GM12878 (cell line): ENCODE results near the gene CAPS. TPM values are rescaled to one million over a fixed set of nuclear protein-coding genes. Genes with fewer than 3 reads are reported as not detected.
A peak's percentile ranks its signal among the peaks of the same experiment; 100 is the strongest.

ENCODE experiments used
- ATAC-seq: fragments of 200-7000 bp; cut with Tn5 transposase; 3 replicates; pipeline ENCODE4 v1.9.1; 2020; ENCODE audit warnings: mild to moderate bottlenecking, moderate library complexity
- BruUV-seq: library from RNA; stranded (reverse); fragments of 400-500 nt; replicated peaks from 2 replicates; lab custom pipeline; 2021; lab: Mats Ljungman, UMichigan
- CTCF ChIA-PET: fragments of 300-600 bp; sonication (Branson Sonifier 250); formaldehyde crosslinking; extraction: SDS; loops from one replicate; lab custom pipeline; 2021; ENCODE audit warnings: inconsistent platforms; lab: Yijun Ruan, JAX
- POLR2A ChIA-PET: fragments of 350-600 bp; formaldehyde crosslinking; extraction: SDS; loops from one replicate; lab custom pipeline; 2021; ENCODE audit warnings: inconsistent platforms; lab: Charles Lee
- RAD21 ChIA-PET: fragments of 300-600 bp; sonication (Branson Sonifier 250); formaldehyde crosslinking; loops from one replicate; lab custom pipeline; 2023; ENCODE audit warnings: antibody characterized with exemption; ENCODE audit not compliant: unreplicated experiment; lab: Charles Lee
- SMC1A ChIA-PET: fragments of 300-600 bp; sonication (Branson Sonifier 250); formaldehyde crosslinking; loops from one replicate; lab custom pipeline; 2023; ENCODE audit not compliant: unreplicated experiment, uncharacterized antibody; lab: Charles Lee
- DNase-seq: peaks from one replicate; pipeline ENCODE4 v3.0.0-alpha.2; 2011; ENCODE audit warnings: low read depth, low spot score
- FAIRE-seq: peaks from 3 replicates; lab custom pipeline; 2011; peaks lifted over from hg19 to GRCh38; lab: Jason Lieb, UNC
- H2AFZ ChIP-seq: 2 replicates; pipeline ENCODE4 v1.6.0; 2011; ENCODE audit warnings: low read depth, low read length, control low read depth; ENCODE audit not compliant: control insufficient read depth
- H3K27ac ChIP-seq: 2 replicates; pipeline ENCODE4 v1.5.1; 2011; ENCODE audit warnings: control low read depth; ENCODE audit not compliant: control insufficient read depth, insufficient read depth
- H3K27me3 ChIP-seq, 2 experiments: replicated peaks in 1 of 2; 2 replicates each; pipeline versions ENCODE4 v1.6.0 to v1.6.1; 2011; ENCODE audit warnings: low read length in 1 of 2; ENCODE audit not compliant: control insufficient read depth in 2 of 2, insufficient read depth in 2 of 2
- H3K36me3 ChIP-seq, 2 experiments: 2 replicates each; pipeline ENCODE4 v1.5.1; 2011; ENCODE audit warnings: low read length in 1 of 2; ENCODE audit not compliant: control insufficient read depth in 2 of 2, insufficient read depth in 2 of 2
- H3K4me1 ChIP-seq: 2 replicates; pipeline ENCODE4 v1.6.1; 2011; ENCODE audit warnings: mild to moderate bottlenecking, low read length, moderate library complexity, mixed read lengths; ENCODE audit not compliant: control insufficient read depth, insufficient read depth
- H3K4me2 ChIP-seq: 2 replicates; pipeline ENCODE4 v1.6.0; 2011; ENCODE audit warnings: control low read depth; ENCODE audit not compliant: control insufficient read depth, insufficient read depth
- H3K4me3 ChIP-seq: fragments of 200-600 bp; sonication (generic); 2 replicates; pipeline ENCODE4 v1.5.1; 2016
- H3K79me2 ChIP-seq: 2 replicates; pipeline ENCODE4 v1.6.0; 2011; ENCODE audit warnings: low read length; ENCODE audit not compliant: control insufficient read depth, insufficient read depth
- H3K9ac ChIP-seq: 2 replicates; pipeline ENCODE4 v1.8.0; 2011; ENCODE audit warnings: low read length, control low read depth, mixed read lengths; ENCODE audit not compliant: control insufficient read depth, insufficient read depth
- H3K9me3 ChIP-seq: replicated peaks from 3 replicates; pipeline ENCODE4 v1.5.1; 2011; ENCODE audit warnings: mild to moderate bottlenecking, low read length; ENCODE audit not compliant: control insufficient read depth, insufficient read depth
- H4K20me1 ChIP-seq: 2 replicates; pipeline ENCODE4 v1.6.0; 2011; ENCODE audit not compliant: control insufficient read depth, insufficient read depth
- ASH2L ChIP-seq: fragments of 300-600, 200-600 bp; sonication (generic); IDR thresholded peaks from 2 replicates; pipeline ENCODE4 v1.6.1; 2017; ENCODE audit warnings: low read depth, mild to moderate bottlenecking, borderline replicate concordance
- BACH1 ChIP-seq: fragments of 450-650 bp; IDR thresholded peaks from 2 replicates; pipeline ENCODE4 v1.6.1; 2017; ENCODE audit warnings: mild to moderate bottlenecking, borderline replicate concordance
- CHD4 ChIP-seq: fragments of 200-600 bp; sonication (generic); IDR thresholded peaks from 2 replicates; pipeline ENCODE4 v1.6.1; 2016; ENCODE audit warnings: mild to moderate bottlenecking
- EED ChIP-seq: sonication (generic); IDR thresholded peaks from 2 replicates; pipeline ENCODE4 v1.6.1; 2016; ENCODE audit warnings: antibody characterized with exemption, low read depth
- EGR1 ChIP-seq, 2 experiments: IDR thresholded peaks; 1 replicate in 1 of 2; 2 replicates in 1 of 2; pipeline ENCODE4 v1.6.1; 2011 to 2012; ENCODE audit warnings: low read depth in 2 of 2, low read length in 2 of 2, borderline replicate concordance in 1 of 2, mild to moderate bottlenecking in 1 of 2, moderate library complexity in 1 of 2
- FOXK2 ChIP-seq: fragments of 450-650 bp; IDR thresholded peaks from 2 replicates; pipeline ENCODE4 v1.6.1; 2017; ENCODE audit warnings: mild to moderate bottlenecking, moderate library complexity
- MEF2A ChIP-seq: IDR thresholded peaks from 2 replicates; pipeline ENCODE4 v1.6.1; 2011; ENCODE audit warnings: low read depth, mild to moderate bottlenecking, low read length, moderate library complexity; ENCODE audit not compliant: insufficient read depth
- NFYB ChIP-seq: IDR thresholded peaks from 2 replicates; pipeline ENCODE4 v1.6.1; 2011; ENCODE audit warnings: low read depth, mild to moderate bottlenecking, low read length, improper control_type of control experiment, moderate library complexity; ENCODE audit not compliant: insufficient read depth
- POLR2A ChIP-seq: IDR thresholded peaks from 2 replicates; pipeline ENCODE4 v1.6.1; 2011; ENCODE audit warnings: low read depth, mild to moderate bottlenecking, low read length
- POLR2AphosphoS2 ChIP-seq: IDR thresholded peaks from 2 replicates; pipeline ENCODE4 v1.6.1; 2011; ENCODE audit warnings: low read depth, mild to moderate bottlenecking, low read length, improper control_type of control experiment, moderate library complexity
- RAD21 ChIP-seq: IDR thresholded peaks from 2 replicates; pipeline ENCODE4 v1.6.1; 2011; ENCODE audit warnings: mild to moderate bottlenecking, low read depth, low read length, moderate library complexity; ENCODE audit not compliant: insufficient read depth
- SMC3 ChIP-seq: IDR thresholded peaks from 2 replicates; pipeline ENCODE4 v1.6.1; 2011; ENCODE audit warnings: low read length, improper control_type of control experiment, borderline replicate concordance
- TCF7 ChIP-seq: IDR thresholded peaks from 2 replicates; pipeline ENCODE4 v1.6.1; 2014; ENCODE audit warnings: antibody characterized with exemption, borderline replicate concordance
- YY1 ChIP-seq: IDR thresholded peaks from 2 replicates; pipeline ENCODE4 v1.6.1; 2011; ENCODE audit warnings: low read depth, mild to moderate bottlenecking, low read length
- ZNF384 ChIP-seq: IDR thresholded peaks from 2 replicates; pipeline ENCODE4 v1.6.1; 2012; ENCODE audit warnings: low read depth, mild to moderate bottlenecking, low read length, improper control_type of control experiment, borderline replicate concordance
- ZNF622 ChIP-seq: fragments of 450-650 bp; IDR thresholded peaks from 2 replicates; pipeline ENCODE4 v1.6.1; 2017; ENCODE audit warnings: mild to moderate bottlenecking, inconsistent platforms
- WGBS: methylation state at CpG from one replicate; pipeline ENCODE4 v1.1.6; 2016; ENCODE audit warnings: low lambda C conversion rate; ENCODE audit not compliant: insufficient replicate concordance, insufficient coverage; ENCODE audit errors: missing lambda C conversion rate; 5-methylcytosine and 5-hydroxymethylcytosine counted together
- in situ Hi-C: fragments of 300-500 bp; cut with MboI; formaldehyde crosslinking; loops from 9 replicates; pipeline ENCODE4 v1.14.3; 2018; ENCODE audit warnings: mixed read lengths
- intact Hi-C: fragments of 100-400 bp; cut with micrococcal nuclease; formaldehyde crosslinking; loops from one replicate; pipeline ENCODE4 v1.14.2; 2022; ENCODE audit not compliant: unreplicated experiment
- polyA plus RNA-seq, 11 experiments: library from polyadenylated mRNA; depleted of rRNA in 4 of 11; unstranded in 6 of 11; stranded (reverse) in 5 of 11; fragments of >200 nt; fragmentation: Nextera tagmentation in 4 of 11; fragmentation: Illumina TruSeq in 1 of 11; extraction: Ambion mirVana in 4 of 11; extraction: Trizol in 1 of 11; gene quantifications; 1 replicate in 1 of 11; 2 replicates in 10 of 11; pipeline versions ENCODE4 v1.2.1 to v1.2.3, GENCODE V29; 2011 to 2016; ENCODE audit warnings: inconsistent platforms in 2 of 11, missing spikeins in 2 of 11, low read depth in 1 of 11
- total RNA-seq, 4 experiments: library from RNA; depleted of rRNA in 3 of 4; stranded (reverse); fragments of >200 nt in 3 of 4; fragmentation: Illumina TruSeq in 1 of 4; extraction: Trizol in 1 of 4; gene quantifications; 2 replicates each; pipeline versions ENCODE4 v1.2.1 to v1.2.3, GENCODE V29; 2013 to 2021
- TF ChIP-seq, protein P1 (sequence below), 3 experiments: IDR thresholded peaks in 2 of 3; conservative IDR thresholded peaks in 1 of 3; 2 replicates each; pipeline ENCODE4 v1.5.1; 2011; ENCODE audit warnings: low read depth in 3 of 3, low read length in 3 of 3, mild to moderate bottlenecking in 3 of 3, control low read depth in 2 of 3, moderate library complexity in 2 of 3, inconsistent platforms in 1 of 3, mixed read lengths in 1 of 3; ENCODE audit not compliant: control insufficient read depth in 2 of 3, insufficient read depth in 1 of 3; ENCODE audit errors: extremely low read depth in 1 of 3
- TF ChIP-seq, protein P2 (sequence below): IDR thresholded peaks from 2 replicates; pipeline ENCODE4 v1.6.1; 2011; ENCODE audit warnings: borderline replicate concordance, low read depth, mild to moderate bottlenecking, moderate library complexity, low read length; ENCODE audit not compliant: insufficient read depth, poor library complexity, severe bottlenecking

The CAPS gene
- total and polyA plus RNA-seq, 10 of the 15 experiments (the other 5 are each of a cell fraction or from before 2014, with no cell fraction given) = 0.09 to 6.9 (median 2.9) TPM

DNA sequence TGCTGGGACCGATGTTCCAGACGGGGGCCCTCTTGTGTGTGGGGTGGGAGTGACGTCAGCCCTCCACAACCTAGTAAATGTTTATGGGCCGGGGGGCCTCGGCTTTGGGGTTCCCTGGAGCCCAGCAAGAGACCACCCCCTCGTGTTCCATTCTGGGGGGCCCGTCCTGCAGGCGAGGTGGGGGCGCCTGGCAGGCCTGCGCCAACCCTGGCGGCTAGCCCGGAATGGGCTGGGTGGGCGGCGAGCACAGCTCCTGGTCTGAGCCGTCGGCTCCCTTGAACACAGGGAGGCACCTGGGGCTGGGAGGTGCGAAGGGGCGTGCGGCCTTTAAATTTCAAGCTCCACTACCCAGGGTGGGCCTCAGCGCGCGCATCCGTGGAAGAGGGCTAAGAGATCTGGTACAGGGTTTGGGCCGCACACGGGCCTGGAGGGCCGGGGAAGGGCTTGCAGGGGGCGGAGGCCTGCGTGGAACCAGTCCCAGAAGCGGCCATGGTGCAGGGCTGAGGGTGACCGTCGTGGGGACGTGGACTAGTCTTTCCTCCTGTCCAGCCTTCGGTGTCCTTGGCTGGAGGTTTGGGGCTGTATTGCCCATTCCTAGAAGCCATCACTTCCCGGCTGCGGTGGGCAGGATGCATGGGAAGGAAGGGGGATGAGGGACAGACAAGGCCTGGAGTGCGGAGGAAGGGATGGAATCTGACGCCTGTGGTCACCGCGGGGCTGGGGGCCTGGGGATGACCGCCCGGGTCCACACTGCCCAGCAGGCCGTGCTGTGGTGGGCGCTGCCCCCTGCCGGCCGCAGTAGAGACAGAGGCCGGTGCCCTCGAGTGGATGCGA lies 21.9 kb upstream of the CAPS start:
- SMC1A ChIA-PET = no interaction called here
- Histone ChIP-seq H3K9me3 (no peaks in the 10 kb centered on the region), H3K4me2 (no peak overlapping the region), H3K27ac (no peak overlapping the region), H2AFZ (no peak overlapping the region), H3K9ac (no peak overlapping the region), H3K79me2 (no peaks in the 10 kb centered on the region), H3K27me3 (no peaks in the 10 kb centered on the region), H4K20me1 (peaks cover 3% of the 10 kb centered on the region; the same call in 1 of the 2 replicates), H3K4me3 (no peak overlapping the region), H3K4me1 (no peaks in the 10 kb centered on the region), H3K36me3 (peaks cover 3 to 11% of the 10 kb centered on the region in 2 experiments; a peak in 3 of 4 replicates)
- TF ChIP-seq, protein P1, sequence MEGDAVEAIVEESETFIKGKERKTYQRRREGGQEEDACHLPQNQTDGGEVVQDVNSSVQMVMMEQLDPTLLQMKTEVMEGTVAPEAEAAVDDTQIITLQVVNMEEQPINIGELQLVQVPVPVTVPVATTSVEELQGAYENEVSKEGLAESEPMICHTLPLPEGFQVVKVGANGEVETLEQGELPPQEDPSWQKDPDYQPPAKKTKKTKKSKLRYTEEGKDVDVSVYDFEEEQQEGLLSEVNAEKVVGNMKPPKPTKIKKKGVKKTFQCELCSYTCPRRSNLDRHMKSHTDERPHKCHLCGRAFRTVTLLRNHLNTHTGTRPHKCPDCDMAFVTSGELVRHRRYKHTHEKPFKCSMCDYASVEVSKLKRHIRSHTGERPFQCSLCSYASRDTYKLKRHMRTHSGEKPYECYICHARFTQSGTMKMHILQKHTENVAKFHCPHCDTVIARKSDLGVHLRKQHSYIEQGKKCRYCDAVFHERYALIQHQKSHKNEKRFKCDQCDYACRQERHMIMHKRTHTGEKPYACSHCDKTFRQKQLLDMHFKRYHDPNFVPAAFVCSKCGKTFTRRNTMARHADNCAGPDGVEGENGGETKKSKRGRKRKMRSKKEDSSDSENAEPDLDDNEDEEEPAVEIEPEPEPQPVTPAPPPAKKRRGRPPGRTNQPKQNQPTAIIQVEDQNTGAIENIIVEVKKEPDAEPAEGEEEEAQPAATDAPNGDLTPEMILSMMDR (IDR thresholded peaks at IDR 0.05 in 2 of 3, conservative IDR thresholded peaks at IDR 0.05 in 1 of 3; ENCODE audit: control insufficient read depth in 2 of 3, extremely low read depth in 1 of 3, insufficient read depth in 1 of 3, low read depth in 3 of 3, low read length in 3 of 3) = peak; percentile 34 to 67 (median 44)
- TF ChIP-seq FOXK2 (no peak), BACH1 (no peak), ASH2L (no peak), NFYB (no peak), EED (no peak), MEF2A (no peak), POLR2A (peak; percentile 48), ZNF384 (no peak), EGR1 (IDR thresholded peaks at IDR 0.05; ENCODE audit: borderline replicate concordance in 1 of 2, low read depth in 2 of 2, low read length in 2 of 2) (no peak), POLR2AphosphoS2 (0 out of 2 replicates have a peak, but pooled peaks have one; percentile 38), CHD4 (no peak), YY1 (no peak), TCF7 (no peak), SMC3 (peak; percentile 27; the same call in 1 of the 2 replicates), ZNF622 (no peak), RAD21 (peak; percentile 30)
- TF ChIP-seq, protein P2, sequence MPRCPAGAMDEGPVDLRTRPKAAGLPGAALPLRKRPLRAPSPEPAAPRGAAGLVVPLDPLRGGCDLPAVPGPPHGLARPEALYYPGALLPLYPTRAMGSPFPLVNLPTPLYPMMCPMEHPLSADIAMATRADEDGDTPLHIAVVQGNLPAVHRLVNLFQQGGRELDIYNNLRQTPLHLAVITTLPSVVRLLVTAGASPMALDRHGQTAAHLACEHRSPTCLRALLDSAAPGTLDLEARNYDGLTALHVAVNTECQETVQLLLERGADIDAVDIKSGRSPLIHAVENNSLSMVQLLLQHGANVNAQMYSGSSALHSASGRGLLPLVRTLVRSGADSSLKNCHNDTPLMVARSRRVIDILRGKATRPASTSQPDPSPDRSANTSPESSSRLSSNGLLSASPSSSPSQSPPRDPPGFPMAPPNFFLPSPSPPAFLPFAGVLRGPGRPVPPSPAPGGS = peak; percentile 17
- POLR2A ChIA-PET = no interaction called here
- CTCF ChIA-PET = interaction anchor here (0.6 to 1.7 kb wide), 5 partner anchors 10 to 118 kb away, joined by 3 to 8 read pairs (median 5); partner anchors contain the start of gene NRTN
- WGBS = 26% methylated on average over 47 of the region's 48 CpGs
- no TSS peak for BruUV-seq
- no peak for DNase-seq
- peak; percentile 76 for ATAC-seq
- in situ Hi-C loops = no loop called here
- intact Hi-C loops = no loop called here
- no peak for FAIRE-seq
- RAD21 ChIA-PET = interaction anchor here (0.6 kb wide), 1 partner anchor 12 kb away, joined by 3 read pairs; the partner anchor contains the start of gene VMAC
